ENCODE measurements around the gene CATSPERB.
A peak's percentile ranks its signal among the peaks of the same experiment; 100 is the strongest.

The CATSPERB gene

DNA sequence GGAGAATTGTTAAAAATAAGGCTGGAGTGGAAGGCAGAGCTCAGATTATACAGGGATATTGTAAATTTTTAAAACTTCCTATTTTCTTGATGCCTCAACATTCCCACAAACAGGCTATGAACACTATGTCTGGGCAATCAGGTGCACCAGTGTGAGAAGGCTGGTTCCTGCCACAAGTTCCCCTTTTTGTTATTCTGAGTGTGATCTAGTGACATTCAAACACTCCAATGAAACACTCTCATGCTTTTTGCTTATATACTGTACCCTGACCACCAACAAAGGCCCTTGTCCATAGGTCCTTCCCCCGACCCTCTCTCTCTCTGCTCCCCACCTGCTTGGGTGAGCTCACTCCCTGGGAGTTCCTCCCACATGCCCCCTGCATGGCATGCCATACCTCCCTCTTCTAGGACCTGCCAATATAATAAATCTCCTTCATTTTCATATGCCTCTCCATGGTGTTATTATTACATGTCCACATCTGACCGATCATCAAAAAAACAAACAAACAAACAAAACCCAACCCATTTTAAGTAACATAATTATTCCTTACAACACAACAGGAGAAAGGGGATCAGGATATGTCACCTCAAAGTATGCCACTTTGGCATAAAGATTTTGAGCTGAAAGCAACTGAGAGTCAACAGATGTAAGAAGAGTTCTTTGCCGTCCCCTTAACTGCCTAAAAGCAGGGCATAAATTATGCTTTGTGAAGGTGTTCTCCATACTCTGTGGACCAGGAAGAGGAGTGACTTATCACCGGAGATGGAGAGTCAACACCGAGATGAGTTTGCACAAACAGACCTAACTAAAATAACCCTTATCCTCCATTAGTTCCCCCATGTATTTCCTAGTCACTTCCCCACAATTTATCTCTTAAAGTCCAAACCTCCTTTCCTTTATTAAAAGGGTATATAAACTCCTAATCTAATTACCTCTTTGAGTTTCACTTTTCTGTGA is 42.5 kb upstream of the CATSPERB start:
- DNase-seq (ENCODE audit: low spot score): no peak
- no CpG with 5 or more reads among the region's 5 CpGs for WGBS, 2 donors (ENCODE audit: extremely low coverage in 2 of 2, insufficient read length in 2 of 2, insufficient replicate concordance in 1 of 2)
- no peaks in the 10 kb centered on the region for H3K36me3 ChIP-seq (replicated peaks in 1 of 2; ENCODE audit: control insufficient read depth in 2 of 2, insufficient read depth in 2 of 2, low read length in 2 of 2)
- H3K9ac ChIP-seq (ENCODE audit: low read depth, low read length, poor library complexity): no peak overlapping the region
- no peak overlapping the region for H3K27ac ChIP-seq (replicated peaks; ENCODE audit: low read length)
- no peak overlapping the region for H3K4me2 ChIP-seq (ENCODE audit: insufficient read depth, low read length, poor library complexity, severe bottlenecking)
- no peak overlapping the region for H2BK120ac ChIP-seq (ENCODE audit: low read depth, low read length)
- peak overlapping the region; percentile 2 for H3K4ac ChIP-seq (ENCODE audit: low read length)
- no peaks in the 10 kb centered on the region for H3K9me3 ChIP-seq (replicated peaks in 1 of 2; ENCODE audit: control insufficient read depth in 2 of 2, insufficient read depth in 1 of 2, low read depth in 1 of 2, low read length in 2 of 2)
- no peak overlapping the region for H3K18ac ChIP-seq (ENCODE audit: low read length)
- peaks cover 0 to 4% of the 10 kb centered on the region in 2 donors for H3K4me1 ChIP-seq (ENCODE audit: control insufficient read depth in 2 of 2, insufficient read depth in 1 of 2, low read depth in 1 of 2, low read length in 2 of 2)
- H3K14ac ChIP-seq (ENCODE audit: low read length): no peak overlapping the region
- no peak overlapping the region for H2AK5ac ChIP-seq (ENCODE audit: low read depth, low read length)
- no peak overlapping the region for H2BK12ac ChIP-seq (ENCODE audit: low read length)
- no peak overlapping the region for H2BK15ac ChIP-seq (ENCODE audit: low read length)
- H3K27me3 ChIP-seq (ENCODE audit: control insufficient read depth in 3 of 3, insufficient read depth in 3 of 3, low read depth in 1 of 3, low read length in 3 of 3): no peaks in the 10 kb centered on the region
- no peak overlapping the region for H4K91ac ChIP-seq (ENCODE audit: low read depth, low read length, poor library complexity)
- H3K4me3 ChIP-seq (ENCODE audit: low read length in 2 of 2): no peak overlapping the region
- no peaks in the 10 kb centered on the region for H3K79me1 ChIP-seq (ENCODE audit: low read depth, low read length)
- H3K23ac ChIP-seq (ENCODE audit: low read depth, low read length, poor library complexity): no peak overlapping the region
- no peak overlapping the region for H2AFZ ChIP-seq (ENCODE audit: low read length)
- no peak overlapping the region for H4K8ac ChIP-seq (ENCODE audit: low read depth, low read length)
- H2BK5ac ChIP-seq (ENCODE audit: low read length): no peak overlapping the region

DNA sequence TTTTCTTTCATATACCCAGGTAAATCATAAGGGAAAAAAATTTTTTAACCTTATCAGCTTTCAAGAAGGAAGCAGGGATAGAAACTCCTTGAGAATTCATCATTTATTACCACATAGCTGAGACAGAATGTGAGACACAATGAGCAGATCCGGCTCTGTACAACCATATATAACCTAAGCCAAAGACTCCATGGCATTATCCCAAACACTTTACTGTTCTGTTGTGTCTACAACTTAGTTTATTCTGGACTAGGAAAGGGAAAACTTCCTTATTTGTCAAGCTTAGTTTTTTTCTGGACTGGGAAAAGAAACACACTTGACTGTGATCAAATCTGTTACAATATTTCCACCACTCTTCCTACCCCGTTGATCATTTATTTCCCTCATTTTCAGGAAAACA is 38.3 kb upstream of the CATSPERB start:
- Histone ChIP-seq H2BK12ac (ENCODE audit: low read length) (no peak overlapping the region), H3K4me3 (ENCODE audit: low read length in 2 of 2) (no peak overlapping the region), H3K27me3 (ENCODE audit: control insufficient read depth in 3 of 3, insufficient read depth in 3 of 3, low read depth in 1 of 3, low read length in 3 of 3) (no peaks in the 10 kb centered on the region), H3K36me3 (replicated peaks in 1 of 2; ENCODE audit: control insufficient read depth in 2 of 2, insufficient read depth in 2 of 2, low read length in 2 of 2) (no peaks in the 10 kb centered on the region), H3K79me1 (ENCODE audit: low read depth, low read length) (no peaks in the 10 kb centered on the region), H3K9me3 (replicated peaks in 1 of 2; ENCODE audit: control insufficient read depth in 2 of 2, insufficient read depth in 1 of 2, low read depth in 1 of 2, low read length in 2 of 2) (no peaks in the 10 kb centered on the region), H3K27ac (replicated peaks; ENCODE audit: low read length) (no peak overlapping the region), H3K4ac (ENCODE audit: low read length) (no peak overlapping the region), H4K8ac (ENCODE audit: low read depth, low read length) (no peak overlapping the region), H2BK5ac (ENCODE audit: low read length) (no peak overlapping the region), H4K91ac (ENCODE audit: low read depth, low read length, poor library complexity) (no peak overlapping the region), H3K4me1 (ENCODE audit: control insufficient read depth in 2 of 2, insufficient read depth in 1 of 2, low read depth in 1 of 2, low read length in 2 of 2) (no peaks in the 10 kb centered on the region), H2BK120ac (ENCODE audit: low read depth, low read length) (no peak overlapping the region), H2AK5ac (ENCODE audit: low read depth, low read length) (no peak overlapping the region), H3K9ac (ENCODE audit: low read depth, low read length, poor library complexity) (no peak overlapping the region), H3K14ac (ENCODE audit: low read length) (no peak overlapping the region), H3K23ac (ENCODE audit: low read depth, low read length, poor library complexity) (no peak overlapping the region), H3K18ac (ENCODE audit: low read length) (no peak overlapping the region), H2AFZ (ENCODE audit: low read length) (no peak overlapping the region), H3K4me2 (ENCODE audit: insufficient read depth, low read length, poor library complexity, severe bottlenecking) (no peak overlapping the region), H2BK15ac (ENCODE audit: low read length) (no peak overlapping the region)
- WGBS, 2 donors (ENCODE audit: extremely low coverage in 2 of 2, insufficient read length in 2 of 2, insufficient replicate concordance in 1 of 2): no CpG with 5 or more reads among the region's 2 CpGs
- DNase-seq (ENCODE audit: low spot score): no peak

- Histone ChIP-seq H2AFZ (ENCODE audit: low read length) (no peak overlapping the region), H3K18ac (ENCODE audit: low read length) (no peak overlapping the region), H2BK15ac (ENCODE audit: low read length) (no peak overlapping the region), H3K4me1 (ENCODE audit: control insufficient read depth in 2 of 2, insufficient read depth in 1 of 2, low read depth in 1 of 2, low read length in 2 of 2) (no peaks in the 10 kb centered on the region), H4K91ac (ENCODE audit: low read depth, low read length, poor library complexity) (no peak overlapping the region), H3K36me3 (replicated peaks in 1 of 2; ENCODE audit: control insufficient read depth in 2 of 2, insufficient read depth in 2 of 2, low read length in 2 of 2) (no peaks in the 10 kb centered on the region), H3K79me1 (ENCODE audit: low read depth, low read length) (no peaks in the 10 kb centered on the region), H3K27me3 (ENCODE audit: control insufficient read depth in 3 of 3, insufficient read depth in 3 of 3, low read depth in 1 of 3, low read length in 3 of 3) (peaks cover 0 to 3% (median 0%) of the 10 kb centered on the region in 3 experiments), H3K14ac (ENCODE audit: low read length) (no peak overlapping the region), H3K9ac (ENCODE audit: low read depth, low read length, poor library complexity) (no peak overlapping the region), H3K4ac (ENCODE audit: low read length) (no peak overlapping the region), H4K8ac (ENCODE audit: low read depth, low read length) (no peak overlapping the region), H3K4me2 (ENCODE audit: insufficient read depth, low read length, poor library complexity, severe bottlenecking) (no peak overlapping the region), H2BK12ac (ENCODE audit: low read length) (no peak overlapping the region), H2BK5ac (ENCODE audit: low read length) (no peak overlapping the region), H3K9me3 (replicated peaks in 1 of 2; ENCODE audit: control insufficient read depth in 2 of 2, insufficient read depth in 1 of 2, low read depth in 1 of 2, low read length in 2 of 2) (peaks cover 0 to 5% of the 10 kb centered on the region in 2 donors), H3K27ac (replicated peaks; ENCODE audit: low read length) (no peak overlapping the region), H2AK5ac (ENCODE audit: low read depth, low read length) (no peak overlapping the region), H3K4me3 (ENCODE audit: low read length in 2 of 2) (no peak overlapping the region), H3K23ac (ENCODE audit: low read depth, low read length, poor library complexity) (no peak overlapping the region), H2BK120ac (ENCODE audit: low read depth, low read length) (no peak overlapping the region)
- DNase-seq (ENCODE audit: low spot score): no peak
- no CpG with 5 or more reads among the region's 4 CpGs for WGBS, 2 donors (ENCODE audit: extremely low coverage in 2 of 2, insufficient read length in 2 of 2, insufficient replicate concordance in 1 of 2)
These were observed 23.8 kb upstream of the CATSPERB start for GRCh38 chr14:91755570-91756295.

- Histone ChIP-seq H2AK5ac (ENCODE audit: low read depth, low read length) (no peak overlapping the region), H3K4ac (ENCODE audit: low read length) (no peak overlapping the region), H2BK12ac (ENCODE audit: low read length) (no peak overlapping the region), H4K91ac (ENCODE audit: low read depth, low read length, poor library complexity) (no peak overlapping the region), H2BK15ac (ENCODE audit: low read length) (no peak overlapping the region), H2AFZ (ENCODE audit: low read length) (no peak overlapping the region), H3K9ac (ENCODE audit: low read depth, low read length, poor library complexity) (no peak overlapping the region), H4K8ac (ENCODE audit: low read depth, low read length) (no peak overlapping the region), H3K9me3 (replicated peaks in 1 of 2; ENCODE audit: control insufficient read depth in 2 of 2, insufficient read depth in 1 of 2, low read depth in 1 of 2, low read length in 2 of 2) (peaks cover 0 to 1% of the 10 kb centered on the region in 2 donors), H3K4me3 (ENCODE audit: low read length in 2 of 2) (no peak overlapping the region), H3K18ac (ENCODE audit: low read length) (no peak overlapping the region), H3K27me3 (ENCODE audit: control insufficient read depth in 3 of 3, insufficient read depth in 3 of 3, low read depth in 1 of 3, low read length in 3 of 3) (peaks cover 0 to 3% (median 0%) of the 10 kb centered on the region in 3 experiments), H3K4me2 (ENCODE audit: insufficient read depth, low read length, poor library complexity, severe bottlenecking) (no peak overlapping the region), H3K27ac (replicated peaks; ENCODE audit: low read length) (no peak overlapping the region), H3K4me1 (ENCODE audit: control insufficient read depth in 2 of 2, insufficient read depth in 1 of 2, low read depth in 1 of 2, low read length in 2 of 2) (no peaks in the 10 kb centered on the region), H3K23ac (ENCODE audit: low read depth, low read length, poor library complexity) (no peak overlapping the region), H3K36me3 (replicated peaks in 1 of 2; ENCODE audit: control insufficient read depth in 2 of 2, insufficient read depth in 2 of 2, low read length in 2 of 2) (no peaks in the 10 kb centered on the region), H2BK120ac (ENCODE audit: low read depth, low read length) (no peak overlapping the region), H3K14ac (ENCODE audit: low read length) (no peak overlapping the region), H3K79me1 (ENCODE audit: low read depth, low read length) (no peaks in the 10 kb centered on the region), H2BK5ac (ENCODE audit: low read length) (no peak overlapping the region)
- no peak for DNase-seq (ENCODE audit: low spot score)
- no CpG with 5 or more reads among the region's 1 CpG for WGBS, 2 donors (ENCODE audit: extremely low coverage in 2 of 2, insufficient read length in 2 of 2, insufficient replicate concordance in 1 of 2)
These were observed 22.9 kb upstream of the CATSPERB start for GRCh38 chr14:91754819-91755218.
